HepG2 (cell line): ENCODE data around the gene HK2. TPM values are rescaled to one million over a fixed set of nuclear protein-coding genes. Genes with fewer than 3 reads are reported as not detected.

Experiments
- EZH2 ChIP-seq: conservative IDR thresholded peaks from 2 replicates; pipeline ENCODE4 v1.6.1; 2012; ENCODE audit warnings: mild to moderate bottlenecking, low read depth, low read length, moderate library complexity
- FIP1L1 ChIP-seq: fragments of 200-400 bp; formaldehyde crosslinking; IDR thresholded peaks from 2 replicates; pipeline ENCODE4 v1.6.1; 2018; ENCODE audit warnings: low read depth, mild to moderate bottlenecking, low read length, moderate library complexity, borderline replicate concordance; ENCODE audit not compliant: insufficient read depth
- FOXK1 ChIP-seq: sonication (generic); formaldehyde crosslinking; IDR thresholded peaks from 2 replicates; pipeline ENCODE4 v1.4.0; 2020; ENCODE audit warnings: low read depth, missing genetic modification reagents, borderline replicate concordance
- ISL2 ChIP-seq: sonication (generic); formaldehyde crosslinking; IDR thresholded peaks from 2 replicates; pipeline ENCODE4 v1.5.0; 2020; ENCODE audit warnings: missing genetic modification reagents
- KLF6 ChIP-seq: IDR thresholded peaks from 2 replicates; pipeline ENCODE4 v1.8.0; 2016; ENCODE audit warnings: missing biosample characterization, missing genetic modification reagents
- KLF9 ChIP-seq: IDR thresholded peaks from 2 replicates; pipeline ENCODE4 v1.6.1; 2016; ENCODE audit warnings: low read depth
- KMT2B ChIP-seq: IDR thresholded peaks from 2 replicates; pipeline ENCODE4 v1.6.1; 2016; ENCODE audit warnings: missing genetic modification reagents, missing compliant biosample characterization
- MEF2D ChIP-seq: sonication (generic); formaldehyde crosslinking; IDR thresholded peaks from 2 replicates; pipeline ENCODE4 v1.5.1; 2020; ENCODE audit warnings: mild to moderate bottlenecking, missing genetic modification reagents
- MIER2 ChIP-seq: IDR thresholded peaks from 2 replicates; pipeline ENCODE4 v1.6.1; 2016; ENCODE audit warnings: missing biosample characterization, missing genetic modification reagents
- MXI1 ChIP-seq: IDR thresholded peaks from 3 replicates; pipeline ENCODE4 v1.6.1; 2012; ENCODE audit warnings: low read depth, low read length, inconsistent platforms, borderline replicate concordance
- NAIF1 ChIP-seq: sonication (generic); formaldehyde crosslinking; IDR thresholded peaks from 2 replicates; pipeline ENCODE4 v1.5.0; 2020; ENCODE audit warnings: mild to moderate bottlenecking, missing genetic modification reagents, borderline replicate concordance
- NCOA5 ChIP-seq: sonication (generic); formaldehyde crosslinking; IDR thresholded peaks from 2 replicates; pipeline ENCODE4 v1.4.0; 2020; ENCODE audit warnings: missing genetic modification reagents
- NFYC ChIP-seq: IDR thresholded peaks from 2 replicates; pipeline ENCODE4 v1.6.1; 2016; ENCODE audit warnings: missing genetic modification reagents, missing compliant biosample characterization
- RBM22 ChIP-seq: fragments of 200-400 bp; formaldehyde crosslinking; optimal IDR thresholded peaks from 2 replicates; pipeline ENCODE3; 2017; ENCODE audit warnings: mild to moderate bottlenecking, low read length, moderate library complexity
- SAFB2 ChIP-seq: sonication (generic); formaldehyde crosslinking; IDR thresholded peaks from 2 replicates; pipeline ENCODE4 v1.5.1; 2020; ENCODE audit warnings: missing genetic modification reagents, low read depth, mild to moderate bottlenecking, borderline replicate concordance
- SIX4 ChIP-seq: sonication (generic); formaldehyde crosslinking; IDR thresholded peaks from 2 replicates; pipeline ENCODE4 v1.4.0; 2020; ENCODE audit warnings: missing genetic modification reagents
- ZBTB3 ChIP-seq: sonication (generic); formaldehyde crosslinking; IDR thresholded peaks from 2 replicates; pipeline ENCODE4 v1.4.0; 2020; ENCODE audit warnings: low read depth, mild to moderate bottlenecking, moderate library complexity, missing genetic modification reagents, borderline replicate concordance
- ZKSCAN1 ChIP-seq: fragments of 150-350 bp; IDR thresholded peaks from 2 replicates; pipeline ENCODE4 v1.6.1; 2014; ENCODE audit warnings: low read length
- ZNF20 ChIP-seq: sonication (generic); formaldehyde crosslinking; IDR thresholded peaks from 2 replicates; pipeline ENCODE4 v1.4.0; 2020; ENCODE audit warnings: mild to moderate bottlenecking, moderate library complexity, missing genetic modification reagents
- ZNF263 ChIP-seq: sonication (generic); formaldehyde crosslinking; IDR thresholded peaks from 2 replicates; pipeline ENCODE4 v1.4.0; 2020; ENCODE audit warnings: missing genetic modification reagents
- ZNF441 ChIP-seq: sonication (generic); formaldehyde crosslinking; IDR thresholded peaks from 2 replicates; pipeline ENCODE4 v1.7.0; 2021; ENCODE audit warnings: missing genetic modification reagents, borderline replicate concordance
- ZNF451 ChIP-seq: sonication (generic); formaldehyde crosslinking; IDR thresholded peaks from 2 replicates; pipeline ENCODE4 v1.5.0; 2020; ENCODE audit warnings: mild to moderate bottlenecking, missing genetic modification reagents
- ZNF496 ChIP-seq: sonication (generic); formaldehyde crosslinking; IDR thresholded peaks from 2 replicates; pipeline ENCODE4 v1.8.1; 2023; ENCODE audit warnings: mild to moderate bottlenecking, moderate library complexity, missing genetic modification reagents; ENCODE audit not compliant: insufficient replicate concordance
- ZNF629 ChIP-seq: sonication (generic); formaldehyde crosslinking; conservative IDR thresholded peaks from 2 replicates; pipeline ENCODE4 v1.5.0; 2020; ENCODE audit warnings: missing genetic modification reagents
- ZNF672 ChIP-seq: sonication (generic); formaldehyde crosslinking; IDR thresholded peaks from 2 replicates; pipeline ENCODE4 v1.8.1; 2022; ENCODE audit warnings: missing genetic modification reagents
- ZNF724P ChIP-seq: sonication (generic); formaldehyde crosslinking; IDR thresholded peaks from 2 replicates; pipeline ENCODE4 v1.8.0; 2022; ENCODE audit warnings: missing genetic modification reagents, borderline replicate concordance
- ZNF737 ChIP-seq: sonication (generic); formaldehyde crosslinking; IDR thresholded peaks from 2 replicates; pipeline ENCODE4 v1.5.0; 2020; ENCODE audit warnings: missing genetic modification reagents, mild to moderate bottlenecking, borderline replicate concordance
- ZNF761 ChIP-seq: sonication (generic); formaldehyde crosslinking; conservative IDR thresholded peaks from 2 replicates; pipeline ENCODE4 v1.4.0; 2020; ENCODE audit warnings: mild to moderate bottlenecking, missing genetic modification reagents
- ZNF776 ChIP-seq: sonication (generic); formaldehyde crosslinking; IDR thresholded peaks from 2 replicates; pipeline ENCODE4 v1.4.0; 2020; ENCODE audit warnings: mild to moderate bottlenecking, missing genetic modification reagents
- ZNF792 ChIP-seq: IDR thresholded peaks from 2 replicates; pipeline ENCODE4 v1.6.1; 2016
- ZNF883 ChIP-seq: sonication (generic); formaldehyde crosslinking; IDR thresholded peaks from 2 replicates; pipeline ENCODE4 v1.5.1; 2020; ENCODE audit warnings: mild to moderate bottlenecking, missing genetic modification reagents; ENCODE audit errors: not compliant biosample characterization
- polyA plus RNA-seq, 8 experiments: library from polyadenylated mRNA; depleted of rRNA in 3 of 8; stranded (reverse) in 7 of 8; unstranded in 1 of 8; fragments of >200 nt; fragmentation: Illumina TruSeq in 4 of 8; extraction: Trizol in 4 of 8; gene quantifications; 2 replicates each; pipeline versions ENCODE4 v1.2.1 to v1.2.3, GENCODE V29; 2011 to 2016; ENCODE audit warnings: low read depth in 4 of 8, missing spikeins in 1 of 8, mixed read lengths in 1 of 8; ENCODE audit not compliant: insufficient read depth in 1 of 8
- total RNA-seq, 5 experiments: library from RNA; depleted of rRNA; stranded (reverse); fragments of >200 nt; fragmentation: Illumina TruSeq; extraction: Trizol; gene quantifications; 2 replicates each; pipeline ENCODE4 v1.2.3, GENCODE V29; 2016; ENCODE audit warnings: low read depth in 1 of 5
- TF ChIP-seq, protein P1 (sequence below): sonication (generic); formaldehyde crosslinking; IDR thresholded peaks from 2 replicates; pipeline ENCODE4 v1.5.0; 2020; ENCODE audit warnings: missing genetic modification reagents
- TF ChIP-seq, protein P2 (sequence below): sonication (generic); formaldehyde crosslinking; IDR thresholded peaks from 2 replicates; pipeline ENCODE4 v1.8.0; 2022; ENCODE audit warnings: mild to moderate bottlenecking, missing genetic modification reagents

The HK2 gene
- total and polyA plus RNA-seq, 2 of the 13 experiments (the other 11 are each of a cell fraction or from before 2014, with no cell fraction given), result 13.2 to 101 TPM

DNA sequence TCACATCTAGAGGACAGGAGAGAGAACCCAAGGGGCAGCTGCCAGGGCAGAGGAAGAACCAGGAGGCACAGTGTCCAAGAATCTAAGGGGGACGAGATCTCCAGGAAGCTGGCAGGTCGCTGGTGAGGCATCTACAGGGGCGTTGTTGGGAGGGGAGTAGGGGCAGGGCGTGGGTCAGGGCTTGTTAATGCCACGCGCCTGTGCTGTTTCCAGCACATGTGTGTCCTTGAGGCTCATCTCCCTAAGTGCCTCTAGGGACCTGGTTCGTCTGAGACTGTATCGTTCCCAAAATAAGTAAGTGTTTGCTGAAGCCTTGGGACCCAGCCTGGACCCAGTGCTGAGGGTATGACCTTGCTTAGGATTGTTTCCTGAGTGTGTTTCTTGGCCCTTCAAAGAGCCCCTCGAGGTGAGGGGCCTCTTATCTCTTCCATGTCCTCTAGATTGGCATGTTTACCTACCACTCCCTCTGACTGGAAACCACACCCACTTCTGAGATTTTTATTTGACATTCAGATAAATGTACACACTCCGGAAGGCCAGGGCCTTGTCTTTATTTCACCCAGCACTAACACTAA is 22.2 kb downstream of the HK2 start (continued):
- peak; percentile 76 for TF ChIP-seq RBM22
- TF ChIP-seq ZNF792 (CRISPR knock-in tag), result no peak; the same call in 1 of the 2 replicates
- TF ChIP-seq ZNF20 (CRISPR knock-in tag), result no peak
- no peak for TF ChIP-seq ZNF672 (CRISPR knock-in tag)
- TF ChIP-seq ZNF629, result no peak
- TF ChIP-seq ZBTB3 (CRISPR knock-in tag), result no peak
- no peak for TF ChIP-seq EZH2
- TF ChIP-seq SIX4 (CRISPR knock-in tag), result 0 out of 2 replicates have a peak, but pooled peaks have one; percentile 31
- no peak for TF ChIP-seq ZNF883 (CRISPR knock-in tag)
- peak; percentile 98 for TF ChIP-seq ISL2 (CRISPR knock-in tag)
- no peak for TF ChIP-seq ZNF496 (CRISPR knock-in tag)
- TF ChIP-seq KMT2B (CRISPR knock-in tag), result no peak
- no peak for TF ChIP-seq FIP1L1
- TF ChIP-seq KLF6 (CRISPR knock-in tag), result 0 out of 2 replicates have a peak, but pooled peaks have one; percentile 75
- TF ChIP-seq, protein P1, sequence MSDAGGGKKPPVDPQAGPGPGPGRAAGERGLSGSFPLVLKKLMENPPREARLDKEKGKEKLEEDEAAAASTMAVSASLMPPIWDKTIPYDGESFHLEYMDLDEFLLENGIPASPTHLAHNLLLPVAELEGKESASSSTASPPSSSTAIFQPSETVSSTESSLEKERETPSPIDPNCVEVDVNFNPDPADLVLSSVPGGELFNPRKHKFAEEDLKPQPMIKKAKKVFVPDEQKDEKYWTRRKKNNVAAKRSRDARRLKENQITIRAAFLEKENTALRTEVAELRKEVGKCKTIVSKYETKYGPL, result 0 out of 2 replicates have a peak, but pooled peaks have one; percentile 11
- 0 out of 2 replicates have a peak, but pooled peaks have one; percentile 31 for TF ChIP-seq ZNF441 (CRISPR knock-in tag)
- no peak for TF ChIP-seq MXI1
- no peak for TF ChIP-seq ZNF737 (CRISPR knock-in tag)
- TF ChIP-seq NCOA5 (CRISPR knock-in tag), result no peak
- peak; percentile 80 for TF ChIP-seq MEF2D (CRISPR knock-in tag)
- peak; percentile 96; the same call in 1 of the 2 replicates for TF ChIP-seq KLF9 (CRISPR knock-in tag)
- no peak for TF ChIP-seq ZNF776 (CRISPR knock-in tag)
- no peak for TF ChIP-seq ZNF761 (CRISPR knock-in tag)
- no peak for TF ChIP-seq ZNF451 (CRISPR knock-in tag)
- no peak for TF ChIP-seq ZKSCAN1
- TF ChIP-seq NAIF1 (CRISPR knock-in tag), result 0 out of 2 replicates have a peak, but pooled peaks have one; percentile 60
- peak; percentile 7; the same call in 1 of the 2 replicates for TF ChIP-seq ZNF263
- TF ChIP-seq MIER2, result no peak
- TF ChIP-seq, protein P2, sequence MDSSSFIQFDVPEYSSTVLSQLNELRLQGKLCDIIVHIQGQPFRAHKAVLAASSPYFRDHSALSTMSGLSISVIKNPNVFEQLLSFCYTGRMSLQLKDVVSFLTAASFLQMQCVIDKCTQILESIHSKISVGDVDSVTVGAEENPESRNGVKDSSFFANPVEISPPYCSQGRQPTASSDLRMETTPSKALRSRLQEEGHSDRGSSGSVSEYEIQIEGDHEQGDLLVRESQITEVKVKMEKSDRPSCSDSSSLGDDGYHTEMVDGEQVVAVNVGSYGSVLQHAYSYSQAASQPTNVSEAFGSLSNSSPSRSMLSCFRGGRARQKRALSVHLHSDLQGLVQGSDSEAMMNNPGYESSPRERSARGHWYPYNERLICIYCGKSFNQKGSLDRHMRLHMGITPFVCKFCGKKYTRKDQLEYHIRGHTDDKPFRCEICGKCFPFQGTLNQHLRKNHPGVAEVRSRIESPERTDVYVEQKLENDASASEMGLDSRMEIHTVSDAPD, result no peak; the same call in 1 of the 2 replicates
- TF ChIP-seq NFYC (CRISPR knock-in tag), result no peak
- TF ChIP-seq ZNF724P, result no peak
- 0 out of 2 replicates have a peak, but pooled peaks have one; percentile 35 for TF ChIP-seq SAFB2 (CRISPR knock-in tag)
- TF ChIP-seq FOXK1, result peak; percentile 85; the same call in 1 of the 2 replicates
